ENCODE data around the gene ZNF618.

Gene ZNF618

DNA sequence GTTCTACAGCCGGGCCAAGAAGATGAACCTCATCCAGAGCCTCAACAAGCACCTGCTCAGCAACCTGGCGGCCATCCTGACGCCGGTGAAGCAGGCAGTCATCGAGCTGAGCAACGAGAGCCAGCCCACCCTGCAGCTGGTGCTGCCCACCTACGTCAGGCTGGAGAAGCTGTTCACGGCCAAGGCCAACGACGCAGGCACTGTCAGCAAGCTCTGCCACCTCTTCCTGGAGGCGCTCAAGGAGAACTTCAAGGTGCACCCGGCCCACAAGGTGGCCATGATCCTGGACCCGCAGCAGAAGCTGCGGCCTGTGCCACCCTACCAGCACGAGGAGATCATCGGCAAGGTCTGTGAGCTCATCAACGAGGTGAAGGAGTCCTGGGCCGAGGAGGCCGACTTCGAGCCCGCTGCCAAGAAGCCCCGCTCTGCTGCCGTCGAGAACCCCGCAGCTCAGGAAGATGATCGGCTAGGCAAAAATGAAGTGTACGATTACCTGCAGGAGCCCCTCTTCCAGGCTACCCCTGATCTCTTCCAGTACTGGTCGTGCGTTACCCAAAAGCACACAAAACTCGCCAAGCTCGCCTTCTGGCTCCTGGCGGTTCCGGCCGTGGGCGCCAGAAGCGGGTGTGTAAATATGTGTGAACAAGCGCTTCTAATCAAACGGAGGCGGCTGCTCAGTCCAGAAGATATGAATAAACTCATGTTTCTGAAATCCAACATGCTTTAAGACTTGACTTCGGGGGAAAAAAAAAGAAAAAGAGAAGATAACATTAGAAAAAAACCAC, 173.5 kb downstream of the ZNF618 start:
- H3K27ac ChIP-seq: no peak overlapping the region
- no peak for DNase-seq (ENCODE audit: low spot score)
- CTCF ChIA-PET: no interaction called here
- TF ChIP-seq, protein P1, sequence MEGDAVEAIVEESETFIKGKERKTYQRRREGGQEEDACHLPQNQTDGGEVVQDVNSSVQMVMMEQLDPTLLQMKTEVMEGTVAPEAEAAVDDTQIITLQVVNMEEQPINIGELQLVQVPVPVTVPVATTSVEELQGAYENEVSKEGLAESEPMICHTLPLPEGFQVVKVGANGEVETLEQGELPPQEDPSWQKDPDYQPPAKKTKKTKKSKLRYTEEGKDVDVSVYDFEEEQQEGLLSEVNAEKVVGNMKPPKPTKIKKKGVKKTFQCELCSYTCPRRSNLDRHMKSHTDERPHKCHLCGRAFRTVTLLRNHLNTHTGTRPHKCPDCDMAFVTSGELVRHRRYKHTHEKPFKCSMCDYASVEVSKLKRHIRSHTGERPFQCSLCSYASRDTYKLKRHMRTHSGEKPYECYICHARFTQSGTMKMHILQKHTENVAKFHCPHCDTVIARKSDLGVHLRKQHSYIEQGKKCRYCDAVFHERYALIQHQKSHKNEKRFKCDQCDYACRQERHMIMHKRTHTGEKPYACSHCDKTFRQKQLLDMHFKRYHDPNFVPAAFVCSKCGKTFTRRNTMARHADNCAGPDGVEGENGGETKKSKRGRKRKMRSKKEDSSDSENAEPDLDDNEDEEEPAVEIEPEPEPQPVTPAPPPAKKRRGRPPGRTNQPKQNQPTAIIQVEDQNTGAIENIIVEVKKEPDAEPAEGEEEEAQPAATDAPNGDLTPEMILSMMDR (conservative IDR thresholded peaks at IDR 0.05; ENCODE audit: low read depth): no peak
- POLR2A ChIA-PET (ENCODE audit: low non-redundant PET): no interaction called here

DNA sequence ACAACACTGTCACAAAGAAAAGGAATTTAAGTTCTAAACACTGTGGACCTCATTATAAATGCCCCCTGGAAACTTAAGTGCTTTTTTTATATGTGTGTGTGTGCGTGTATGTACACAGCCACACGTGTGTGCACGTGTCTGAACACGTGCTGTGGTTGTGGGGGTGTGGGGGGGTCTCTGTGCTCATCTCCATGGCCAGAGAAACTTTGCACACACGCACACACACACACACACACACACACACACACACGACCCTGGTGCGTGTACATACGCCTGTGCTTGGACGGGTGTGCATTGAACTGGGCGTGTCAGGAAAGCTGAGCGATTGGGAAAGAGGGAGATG, 174.1 kb downstream of the ZNF618 start:
- no peak for DNase-seq (ENCODE audit: low spot score)
- CTCF ChIA-PET: no interaction called here
- TF ChIP-seq, protein P1 (conservative IDR thresholded peaks at IDR 0.05; ENCODE audit: low read depth): no peak
- no peak overlapping the region for H3K27ac ChIP-seq
- POLR2A ChIA-PET (ENCODE audit: low non-redundant PET): no interaction called here

DNA sequence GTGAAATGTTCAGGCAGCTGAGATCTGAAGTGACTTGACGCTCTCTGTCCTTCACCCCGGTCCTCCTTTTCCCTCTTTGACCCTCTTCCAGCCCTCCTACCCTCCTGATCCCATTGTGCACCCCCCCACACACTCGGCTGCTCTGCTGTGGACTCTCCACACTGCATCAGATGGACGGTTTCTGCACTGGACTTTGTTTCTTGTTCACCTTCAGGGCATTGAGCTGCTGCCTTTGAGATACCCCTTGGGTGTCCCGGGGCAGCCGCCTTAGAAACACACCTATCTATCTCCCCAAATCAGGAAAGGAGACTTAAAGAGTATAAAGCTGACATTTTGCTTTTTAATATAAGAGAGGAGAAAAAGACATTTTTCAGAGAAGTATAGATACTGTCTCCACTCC, 174.5 kb downstream of the ZNF618 start:
- CTCF ChIA-PET: no interaction called here
- no peak overlapping the region for H3K27ac ChIP-seq
- DNase-seq (ENCODE audit: low spot score): no peak
- TF ChIP-seq, protein P1 (conservative IDR thresholded peaks at IDR 0.05; ENCODE audit: low read depth): no peak
- POLR2A ChIA-PET (ENCODE audit: low non-redundant PET): no interaction called here

DNA sequence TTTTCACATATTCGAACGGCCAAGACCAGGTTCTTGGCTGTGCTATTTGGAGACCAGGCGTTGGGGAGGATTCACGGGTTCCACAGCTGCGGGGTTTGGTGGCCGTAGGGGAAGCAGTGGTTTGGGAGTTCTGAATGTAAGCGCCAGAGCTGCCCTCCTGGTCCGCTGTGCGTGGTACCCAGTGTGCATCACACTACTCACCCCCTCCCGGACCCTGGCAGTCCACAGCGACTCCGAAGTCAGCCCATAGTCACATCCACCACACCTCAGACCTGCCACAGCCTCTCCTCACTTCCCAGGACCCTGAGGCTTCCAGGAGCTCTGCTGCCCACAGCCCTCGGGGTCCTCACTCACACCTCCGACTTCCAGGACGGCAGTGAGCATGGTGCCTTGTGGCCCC, 175.2 kb downstream of the ZNF618 start:
- POLR2A ChIA-PET (ENCODE audit: low non-redundant PET): no interaction called here
- TF ChIP-seq, protein P1 (conservative IDR thresholded peaks at IDR 0.05; ENCODE audit: low read depth): no peak
- H3K27ac ChIP-seq: no peak overlapping the region

DNA sequence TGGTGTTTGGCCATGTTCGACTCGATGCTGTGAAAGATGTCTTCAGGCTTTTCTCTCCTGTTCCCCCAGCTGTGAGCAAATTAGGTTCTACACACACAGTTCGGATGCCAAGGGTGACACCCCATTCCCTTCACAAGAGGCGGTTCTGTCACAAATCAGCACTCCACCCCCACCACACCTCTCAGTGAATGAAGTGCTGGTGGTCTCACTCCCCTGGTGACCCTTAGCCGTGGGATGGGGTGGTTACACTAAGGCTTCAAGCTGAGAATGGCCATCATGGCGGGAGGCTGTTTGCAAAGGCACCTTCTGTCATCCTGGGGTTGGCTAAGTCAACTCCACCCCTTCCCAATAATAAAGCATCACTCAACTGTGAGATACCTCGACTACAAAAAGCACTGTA, 175.6 kb downstream of the ZNF618 start:
- DNase-seq (ENCODE audit: low spot score): no peak
- H3K27ac ChIP-seq: no peak overlapping the region
- POLR2A ChIA-PET (ENCODE audit: low non-redundant PET): no interaction called here
- CTCF ChIA-PET: interaction anchor here (0.5 to 0.6 kb wide), 2 partner anchors 11 to 108 kb away, joined by 3 read pairs; no protein-coding TSS in a partner anchor
- TF ChIP-seq, protein P1 (conservative IDR thresholded peaks at IDR 0.05; ENCODE audit: low read depth): no peak

More for the DNA sequence above, 175.2 kb downstream of the ZNF618 start:
- no peak for DNase-seq (ENCODE audit: low spot score)
- CTCF ChIA-PET: interaction anchor here (0.6 kb wide), 1 partner anchor 12 kb away, joined by 3 read pairs; no protein-coding TSS in a partner anchor

DNA sequence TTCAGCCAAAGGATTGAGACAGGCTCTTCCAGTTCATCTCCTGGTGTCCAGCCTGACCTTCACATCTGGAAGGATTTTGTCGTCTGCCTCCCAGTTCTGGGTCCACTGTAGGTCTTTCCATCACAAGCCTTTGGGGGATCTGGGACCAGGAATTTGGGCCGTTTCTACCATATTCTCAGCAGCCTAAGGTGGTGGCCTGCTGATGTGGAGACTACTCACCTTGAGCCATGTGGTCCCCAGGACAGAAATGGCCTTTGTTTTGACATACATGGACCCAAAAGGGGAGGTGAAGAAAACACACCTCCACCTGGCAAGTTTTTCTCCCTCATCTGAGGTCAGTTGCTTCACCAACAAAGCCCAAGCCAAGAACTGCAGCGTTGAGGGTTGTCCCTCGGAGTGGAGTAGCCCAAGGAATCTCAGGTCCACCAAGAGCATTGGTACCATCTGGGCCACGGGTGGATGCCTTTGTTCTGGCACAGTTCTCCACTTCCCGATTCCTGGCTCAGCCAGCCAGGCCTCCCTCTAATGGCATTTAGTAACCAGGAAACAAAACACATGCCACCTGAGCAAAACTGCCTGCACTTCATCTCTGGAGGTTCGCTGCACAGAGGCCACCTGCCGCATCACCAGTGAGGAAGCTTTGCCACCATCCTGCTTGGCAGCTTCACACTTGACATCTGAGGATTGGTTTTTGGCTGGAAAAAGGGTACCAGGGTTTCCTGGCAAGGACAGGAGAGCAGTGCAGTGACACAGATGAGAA, 177.3 kb downstream of the ZNF618 start:
- TF ChIP-seq, protein P1 (conservative IDR thresholded peaks at IDR 0.05; ENCODE audit: low read depth): no peak
- no peak overlapping the region for H3K27ac ChIP-seq
- CTCF ChIA-PET: interaction anchor here (0.6 to 1.2 kb wide), 2 partner anchors 18 to 29 kb away, joined by 3 to 5 read pairs; no protein-coding TSS in a partner anchor
- POLR2A ChIA-PET (ENCODE audit: low non-redundant PET): no interaction called here
- DNase-seq (ENCODE audit: low spot score): no peak
